ENCODE results near the gene SFTA2.

- TF ChIP-seq CTCF (IDR thresholded peaks at IDR 0.05) (no peak), POLR2AphosphoS5 (IDR thresholded peaks at IDR 0.05) (no peak), POLR2A (IDR thresholded peaks at IDR 0.05) (no peak)
Measured at GRCh38 chr6:30889921-30890645, 41.9 kb downstream of the SFTA2 start.
